DMS114 treated with DMSO at 0.1 percent for 48 hours (cell line): ENCODE measurements around the gene TRIO.
"Not testable (repeated sequence)": the region's sequence is repeated elsewhere in the genome, so short reads cannot be mapped to it uniquely, and the experiment has no call there.

Experiments
- DNase-seq: peaks from one replicate; lab custom pipeline; 2025; ENCODE audit not compliant: unreplicated experiment; lab: John Stamatoyannopoulos, UW

Gene TRIO

DNA sequence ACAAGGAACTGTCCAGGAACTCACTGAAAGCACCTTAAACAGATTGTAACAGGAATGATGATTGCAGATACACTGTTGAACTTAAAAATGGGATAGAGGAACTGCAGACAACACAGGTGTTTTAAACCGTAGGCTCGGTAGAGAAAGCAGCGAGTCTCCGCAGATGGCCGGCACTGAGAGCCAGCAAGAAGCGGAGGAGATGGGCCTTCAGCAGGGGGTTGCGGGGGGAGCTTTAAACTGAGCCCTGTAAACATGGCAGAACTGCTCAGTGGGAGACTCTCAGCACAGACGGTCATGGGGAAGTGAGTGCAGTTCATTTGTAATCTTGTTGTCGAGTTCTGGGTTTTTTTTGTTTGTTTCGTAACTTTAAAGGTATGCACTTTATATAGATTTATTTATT lies 283.4 kb downstream of the TRIO start:
- no peak for DNase-seq

DNA sequence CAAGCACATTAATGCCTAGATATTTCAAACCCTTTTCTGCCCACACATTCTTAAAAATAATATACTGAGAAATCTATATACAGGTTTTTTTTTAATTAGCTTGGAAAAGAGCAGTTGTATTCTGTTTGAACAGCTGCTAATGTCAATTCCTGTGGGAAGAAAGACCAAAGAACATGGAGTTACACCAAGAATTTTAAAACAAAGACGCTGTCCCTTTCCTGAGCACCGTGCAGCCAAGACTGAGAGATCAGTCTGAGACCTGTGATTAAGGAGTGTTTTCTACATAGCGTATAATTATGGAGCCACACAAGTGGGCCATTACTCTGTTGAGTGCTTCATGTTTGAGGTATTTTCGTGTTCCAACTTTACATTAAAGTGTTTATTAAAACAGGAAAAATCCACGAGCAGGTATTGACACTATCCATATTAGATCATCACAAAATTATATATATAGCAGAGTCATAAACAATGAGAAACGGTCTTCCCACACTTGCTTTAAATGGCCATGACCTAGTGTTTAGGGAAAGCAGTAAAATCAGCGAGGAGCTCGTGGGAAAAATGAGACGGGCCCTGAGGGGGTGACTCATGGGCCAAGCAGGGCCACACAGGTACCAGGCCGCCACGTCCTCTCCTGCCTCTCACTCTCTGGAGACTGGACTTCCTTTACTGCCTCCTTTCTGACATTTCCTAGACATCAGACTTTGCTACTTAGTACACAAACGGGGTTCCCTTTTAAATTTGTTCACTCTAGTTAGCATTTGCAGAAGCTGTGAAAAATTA lies 285.4 kb downstream of the TRIO start:
- no peak for DNase-seq

DNA sequence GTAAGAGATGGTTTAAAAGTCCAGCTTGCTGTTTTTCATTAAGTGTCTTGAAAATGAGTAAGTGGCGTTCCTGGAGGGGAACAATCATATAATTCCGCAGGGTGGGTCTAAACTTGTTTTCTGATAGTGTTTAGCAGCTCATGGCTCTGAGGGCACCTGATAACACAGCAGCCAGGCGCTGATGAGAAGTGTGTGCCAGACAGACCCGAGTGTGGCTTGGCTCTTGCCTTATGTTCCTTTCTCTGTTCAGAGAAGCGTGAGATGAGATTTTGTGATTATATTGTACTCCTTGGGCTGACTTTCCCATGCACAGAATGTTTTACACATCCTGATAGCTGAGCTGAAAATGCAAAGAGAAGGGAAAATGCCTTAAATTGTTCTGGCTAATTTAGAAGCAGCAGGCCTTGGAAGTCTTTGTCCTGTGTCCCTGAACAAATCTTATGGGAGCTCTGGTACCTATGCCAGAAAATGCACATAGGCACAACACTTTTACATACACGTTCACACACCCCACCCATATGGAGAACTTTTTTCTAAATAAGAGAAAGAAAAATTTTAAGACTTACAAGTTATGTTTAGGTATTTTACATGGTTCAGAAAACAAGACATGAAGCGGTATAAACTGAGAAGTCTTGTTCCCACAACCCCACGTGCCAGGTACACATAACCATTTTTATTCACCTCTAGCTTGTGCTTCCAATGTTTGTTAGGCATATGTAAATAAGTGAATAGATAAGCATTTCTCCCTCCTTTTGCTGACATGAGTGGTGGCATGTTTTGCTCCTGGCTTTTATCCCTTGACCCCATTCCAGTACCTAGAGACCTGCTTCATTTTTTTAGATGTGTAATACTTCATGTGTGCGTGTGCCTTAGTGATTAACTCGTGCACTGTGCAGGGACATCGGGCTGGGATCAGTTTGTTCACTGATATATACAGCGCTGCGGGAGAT lies 286.2 kb downstream of the TRIO start:
- no peak for DNase-seq

DNA sequence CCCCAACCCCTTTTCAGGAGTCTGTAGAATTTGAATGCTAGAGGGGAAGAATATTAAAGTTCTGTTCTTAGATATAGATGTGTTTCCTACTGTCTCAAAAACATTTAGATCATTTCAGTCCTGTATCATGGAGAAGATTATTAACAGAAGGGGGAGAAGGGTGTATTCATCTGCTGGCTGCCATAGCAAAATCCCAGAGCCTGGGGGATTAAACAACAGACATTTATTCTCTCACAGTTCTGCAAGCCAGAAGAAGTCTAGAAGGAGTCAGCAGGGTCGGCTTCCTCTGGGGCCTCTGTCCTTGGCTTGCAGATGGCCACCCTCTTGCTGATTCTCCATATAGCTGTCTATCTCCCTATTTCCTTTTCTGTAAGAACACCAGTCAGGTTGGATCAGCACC lies 288.4 kb downstream of the TRIO start:
- no peak for DNase-seq

DNA sequence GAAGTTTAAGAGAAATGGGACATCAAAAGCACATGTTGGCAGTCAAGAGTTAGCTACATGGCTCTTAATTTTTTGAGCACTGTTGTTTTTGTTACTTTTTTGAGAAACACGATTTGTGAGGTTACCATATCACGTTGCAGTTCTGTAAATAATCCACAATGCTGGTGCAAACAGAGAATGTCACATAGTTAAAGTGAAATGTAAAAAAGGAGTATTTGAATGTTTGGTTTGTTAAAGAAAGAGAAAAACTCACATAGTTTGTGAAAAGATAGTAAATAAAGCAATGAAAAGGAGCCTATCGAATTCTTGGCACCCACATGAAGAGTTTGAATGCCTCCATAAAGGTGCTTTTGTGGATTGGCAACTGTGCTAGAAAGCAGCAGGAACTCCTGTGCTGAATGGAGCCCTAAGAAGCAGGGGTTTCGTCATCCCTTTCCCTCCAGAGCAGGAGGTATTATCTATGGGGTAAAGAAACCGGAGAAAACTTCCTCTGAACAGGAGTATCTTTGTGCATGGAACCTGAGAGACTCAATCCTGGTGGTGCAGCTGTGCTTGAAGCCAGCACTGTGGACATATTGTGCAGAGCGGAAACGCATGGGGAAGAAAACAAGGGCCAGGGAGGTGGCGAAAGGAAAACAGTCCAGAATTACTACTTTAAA lies 289.9 kb downstream of the TRIO start:
- no peak for DNase-seq

DNA sequence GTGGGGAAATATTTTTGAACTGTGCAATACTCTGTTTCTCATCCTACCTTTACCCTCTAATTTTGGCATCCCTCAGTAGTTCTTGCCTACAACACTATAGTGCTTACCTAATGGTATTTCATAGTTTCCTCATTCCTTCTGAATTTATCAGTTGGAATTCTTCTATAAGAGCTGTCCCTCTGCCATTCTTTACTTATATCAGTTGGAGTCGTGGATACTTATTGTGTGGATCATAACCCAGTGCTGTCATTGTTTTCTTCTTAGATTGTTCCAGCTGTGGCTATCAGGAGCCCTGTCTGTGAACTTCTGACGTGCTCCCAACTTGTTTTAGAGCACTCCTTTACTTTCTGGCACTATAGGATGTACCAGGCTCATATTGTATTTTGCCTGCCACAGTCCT lies 292.3 kb downstream of the TRIO start:
- no peak for DNase-seq

DNA sequence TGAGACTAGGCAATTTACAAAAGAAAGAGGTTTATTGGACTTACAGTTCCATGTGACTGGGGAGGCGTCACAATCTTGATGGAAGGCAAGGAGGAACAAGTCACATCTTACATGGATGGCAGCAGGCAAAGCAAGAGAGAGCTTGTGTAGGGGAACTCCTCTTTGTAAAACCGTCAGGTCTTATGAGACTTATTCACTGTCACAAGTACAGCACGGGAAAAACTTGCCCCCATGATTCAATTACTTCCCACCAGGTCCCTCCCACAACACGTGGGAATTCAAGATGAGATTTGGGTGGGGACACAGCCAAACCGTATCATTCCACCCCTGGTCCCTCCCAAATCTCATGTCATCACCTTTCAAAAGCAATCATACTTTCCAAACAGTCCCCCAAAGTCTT lies 293.0 kb downstream of the TRIO start:
- not testable (repeated sequence) for DNase-seq

DNA sequence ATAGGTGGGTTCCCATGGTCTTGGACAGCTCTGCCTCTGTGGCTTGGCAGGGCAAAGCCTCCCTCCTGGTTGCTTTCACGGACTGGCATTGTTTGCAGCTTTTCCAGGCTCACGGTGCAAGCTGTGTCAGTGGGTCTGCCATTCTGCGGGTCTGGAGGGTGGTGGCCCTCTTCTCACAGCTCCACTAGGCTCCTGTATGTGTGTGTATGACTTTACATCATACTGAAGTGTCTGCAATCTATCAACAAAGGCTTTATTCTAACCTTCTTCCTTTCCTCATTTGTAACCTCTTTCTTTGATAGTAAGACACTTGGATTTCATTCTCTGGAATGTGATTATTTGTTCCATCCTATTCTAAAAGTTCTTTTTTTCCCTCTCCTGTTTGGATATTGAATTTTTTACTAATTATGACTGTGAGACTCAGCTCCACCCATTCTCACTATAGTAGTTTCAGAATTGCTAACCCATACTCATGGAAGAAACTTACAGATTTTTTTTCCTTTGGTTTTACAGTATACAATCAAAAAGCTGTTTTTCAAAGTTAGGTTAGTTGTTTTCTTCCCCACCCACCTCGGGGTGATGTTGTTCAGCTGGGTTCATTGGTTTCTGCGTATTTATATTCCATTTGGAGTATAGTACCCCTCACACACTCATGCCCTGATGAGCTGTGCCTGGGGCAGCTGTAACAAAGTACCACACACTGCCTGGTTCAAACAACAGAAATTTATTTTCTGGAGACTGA lies 293.8 kb downstream of the TRIO start:
- DNase-seq, result no peak

DNA sequence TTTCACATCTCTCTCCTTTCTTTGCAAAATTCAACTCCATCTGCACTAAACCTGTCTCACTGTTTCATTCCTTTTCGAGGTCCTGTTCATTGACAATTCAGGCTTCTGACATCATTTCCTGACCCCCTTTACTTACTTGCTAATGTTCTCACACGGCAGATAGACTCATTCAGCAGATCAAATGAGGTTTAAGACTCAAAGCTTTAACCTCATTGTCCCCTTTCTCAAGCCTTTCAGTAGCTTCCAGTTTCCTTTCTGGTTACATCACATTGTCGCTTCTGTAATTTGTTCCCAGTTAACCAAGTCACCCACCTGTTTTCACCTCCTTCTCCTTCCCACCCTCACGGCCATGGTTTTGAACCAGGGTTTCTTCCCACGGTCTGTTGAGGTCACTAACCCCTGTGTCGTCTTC lies 295.1 kb downstream of the TRIO start:
- no peak for DNase-seq

DNA sequence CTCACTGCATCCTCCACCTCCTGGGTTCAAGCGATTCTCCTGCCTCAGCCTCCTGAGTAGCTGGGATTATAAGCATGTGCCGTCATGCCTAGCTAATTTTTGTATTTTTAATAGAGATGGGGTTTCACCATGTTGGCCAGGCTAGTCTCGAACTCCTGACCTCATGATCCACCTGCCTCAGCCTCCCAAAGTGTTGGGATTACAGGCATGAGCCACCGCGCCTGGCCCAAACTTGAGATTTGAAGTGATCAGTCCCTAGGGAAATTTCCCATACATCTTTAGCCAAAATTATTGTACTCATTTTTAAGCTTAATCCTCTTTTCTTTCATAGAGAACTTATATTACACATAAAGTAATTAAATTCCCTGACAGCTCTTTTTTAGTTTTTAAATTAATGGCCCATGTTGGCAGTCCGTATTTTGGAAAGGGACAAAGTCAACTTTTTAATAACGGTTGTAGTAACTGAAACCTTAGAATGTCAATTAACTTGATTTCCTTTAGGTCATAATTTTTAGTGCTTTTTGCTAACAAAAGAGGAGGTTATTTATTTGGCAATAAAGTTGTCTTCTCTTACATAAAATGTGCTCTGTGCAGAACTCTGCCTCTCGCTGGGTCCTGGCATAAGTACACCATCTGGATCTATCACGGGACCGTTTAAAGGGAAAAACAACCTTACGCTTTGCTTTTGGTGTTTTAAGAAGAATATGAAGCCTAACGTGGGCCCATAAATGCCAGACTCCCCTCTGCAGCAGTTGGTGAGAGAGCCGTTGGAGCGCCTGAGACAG lies 296.1 kb downstream of the TRIO start:
- DNase-seq, result no peak

DNA sequence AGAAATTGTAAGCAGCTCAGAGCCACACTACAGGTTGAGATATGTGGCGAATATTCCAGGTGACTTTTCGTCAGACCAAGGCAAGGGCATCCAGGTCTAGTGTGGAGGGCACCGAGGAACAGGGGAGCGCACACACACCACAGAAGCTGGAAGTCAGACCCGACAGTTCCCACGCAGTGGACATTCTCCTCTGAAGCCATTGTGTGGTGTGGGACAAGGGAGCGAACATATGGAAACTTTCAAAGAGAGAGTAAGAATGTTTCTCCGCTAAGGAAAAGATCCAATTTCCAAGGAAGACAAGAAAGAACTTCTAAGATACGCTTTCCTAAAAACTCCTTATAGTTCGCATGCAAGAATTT lies 297.1 kb downstream of the TRIO start:
- no peak for DNase-seq

DNA sequence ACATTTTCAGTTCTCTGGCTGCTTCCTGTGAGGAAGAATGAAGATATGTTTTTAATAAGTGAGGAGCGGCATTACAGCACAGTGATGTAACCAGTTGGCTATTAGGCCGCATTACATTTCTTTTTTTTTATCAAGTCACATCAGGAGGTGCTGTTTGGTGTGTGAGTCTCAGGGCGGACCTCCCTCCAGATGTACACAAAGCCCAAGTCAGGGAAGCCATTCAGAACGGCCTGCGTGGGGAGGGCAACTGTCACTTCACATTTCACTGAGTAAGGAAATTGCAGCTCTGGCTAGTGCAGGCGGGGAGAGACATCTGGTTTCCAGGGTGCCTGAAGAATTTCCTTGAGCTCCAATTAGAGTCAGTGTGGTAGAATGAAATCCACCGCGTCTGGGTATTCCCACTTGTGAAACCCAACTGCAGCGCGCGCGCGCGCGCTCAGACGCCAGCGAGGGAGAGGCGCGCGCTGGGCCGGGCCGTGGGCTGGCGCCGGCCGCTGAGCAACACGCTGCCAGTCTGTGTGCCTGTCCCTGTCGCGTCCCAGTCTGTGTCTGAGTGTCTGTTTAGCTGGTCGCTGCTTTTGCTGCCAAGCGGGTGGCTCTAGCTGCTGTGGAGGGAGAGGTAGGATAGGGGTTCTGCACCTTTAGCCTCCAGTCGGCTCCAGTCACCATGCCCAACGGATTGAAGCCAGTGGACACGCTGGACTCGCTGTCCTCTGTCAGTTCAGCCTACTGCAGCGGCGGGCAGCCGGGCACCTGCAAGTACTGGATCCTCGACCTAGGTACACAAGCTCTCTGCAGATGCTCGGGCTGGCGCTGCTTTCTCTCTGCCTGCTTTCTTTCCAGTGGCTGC lies 297.7 kb downstream of the TRIO start:
- DNase-seq, result no peak

DNA sequence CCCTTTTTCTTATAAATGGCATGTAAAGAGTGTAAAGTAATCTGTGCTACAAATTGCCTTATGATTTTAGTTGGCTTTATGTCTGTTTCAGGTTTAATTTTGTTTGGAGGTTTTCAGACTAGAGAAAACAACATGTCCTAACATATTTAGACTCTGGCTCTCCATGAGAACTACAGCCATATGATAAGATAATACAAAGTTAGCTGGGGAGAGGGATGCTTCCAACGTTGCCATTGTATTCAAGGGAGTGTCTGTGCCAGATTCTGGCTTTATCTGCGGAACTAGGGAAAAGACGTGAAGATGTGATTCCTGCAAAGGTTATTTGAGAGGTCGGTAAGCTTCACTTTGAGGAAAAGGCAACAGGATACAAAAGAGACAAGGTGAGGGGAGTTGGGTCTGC lies 298.5 kb downstream of the TRIO start:
- DNase-seq, result no peak

DNA sequence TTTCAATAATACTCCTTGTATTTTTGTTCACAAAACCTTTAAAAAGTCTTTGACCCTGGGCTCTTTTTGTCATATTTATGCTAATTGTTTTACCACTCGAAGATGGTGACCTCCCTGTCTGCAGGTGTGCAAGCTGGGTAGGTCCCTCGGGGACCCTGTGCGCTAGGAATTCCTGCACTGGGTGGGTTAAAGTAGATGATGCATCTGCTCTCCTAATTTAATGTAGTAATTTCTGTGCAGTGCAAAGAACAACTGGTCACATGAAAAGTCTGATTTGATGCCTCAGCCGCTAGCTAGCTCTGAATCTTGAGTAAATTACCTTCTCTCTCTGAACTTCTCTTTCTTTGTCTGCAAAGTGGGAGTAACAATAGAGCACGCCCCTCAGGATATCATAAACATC lies 299.4 kb downstream of the TRIO start:
- DNase-seq, result no peak

DNA sequence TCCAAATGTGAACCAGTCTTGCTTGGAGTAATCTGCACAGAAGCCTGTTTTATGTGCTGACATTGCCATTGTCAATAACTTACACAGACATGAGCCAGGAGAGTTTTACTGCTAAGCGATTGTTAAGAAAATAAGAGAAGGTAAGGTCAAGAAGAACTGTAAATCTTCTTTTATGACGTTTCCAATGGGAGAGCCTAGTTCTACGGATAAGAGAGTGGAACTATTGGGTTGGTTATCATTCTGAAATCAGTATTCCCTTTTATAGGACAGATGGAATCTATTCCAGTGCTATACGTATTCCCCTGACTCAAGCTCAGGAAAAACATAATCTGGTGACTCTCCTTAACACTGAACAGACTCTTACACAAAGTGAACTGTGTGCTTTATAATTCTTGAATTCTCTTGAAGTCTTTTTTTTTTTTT lies 300.5 kb downstream of the TRIO start:
- DNase-seq, result no peak

DNA sequence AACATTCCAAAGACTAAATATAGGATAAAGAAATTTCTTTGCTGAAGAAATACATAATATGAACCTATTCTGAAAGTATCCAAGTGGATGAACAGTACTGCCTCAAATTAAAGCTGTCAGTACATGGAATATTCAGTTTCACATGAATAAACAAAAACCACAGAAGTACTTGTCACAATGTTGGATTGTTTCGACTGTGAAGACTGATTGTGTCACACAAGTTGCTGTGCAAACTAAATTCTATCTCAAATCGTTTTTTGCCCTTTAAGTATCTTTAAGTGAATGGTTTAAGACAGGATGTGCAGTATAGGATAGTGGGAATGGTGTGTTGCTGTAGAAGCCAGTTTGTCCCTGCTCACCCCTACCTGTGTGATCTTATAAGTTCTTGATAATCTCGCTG lies 301.0 kb downstream of the TRIO start:
- no peak for DNase-seq

DNA sequence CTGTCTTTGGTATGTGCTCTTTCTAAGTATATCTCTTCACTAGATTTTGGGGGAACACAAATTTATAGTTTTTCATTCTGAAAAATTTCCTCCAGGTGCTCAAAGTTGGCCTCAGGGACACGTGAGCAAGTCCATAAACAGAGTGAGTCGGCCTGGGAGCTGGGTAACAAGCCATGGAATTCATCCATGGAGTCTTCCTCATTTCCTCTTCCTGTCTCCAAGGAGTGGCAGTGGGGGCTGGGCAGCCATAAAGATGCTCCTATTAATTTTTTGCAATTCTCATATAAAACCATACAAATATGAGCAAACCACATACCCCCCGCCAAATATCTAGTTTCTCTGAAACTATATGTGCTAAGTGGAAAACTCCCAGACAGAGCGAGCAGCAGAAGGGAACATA lies 301.9 kb downstream of the TRIO start:
- no peak for DNase-seq

DNA sequence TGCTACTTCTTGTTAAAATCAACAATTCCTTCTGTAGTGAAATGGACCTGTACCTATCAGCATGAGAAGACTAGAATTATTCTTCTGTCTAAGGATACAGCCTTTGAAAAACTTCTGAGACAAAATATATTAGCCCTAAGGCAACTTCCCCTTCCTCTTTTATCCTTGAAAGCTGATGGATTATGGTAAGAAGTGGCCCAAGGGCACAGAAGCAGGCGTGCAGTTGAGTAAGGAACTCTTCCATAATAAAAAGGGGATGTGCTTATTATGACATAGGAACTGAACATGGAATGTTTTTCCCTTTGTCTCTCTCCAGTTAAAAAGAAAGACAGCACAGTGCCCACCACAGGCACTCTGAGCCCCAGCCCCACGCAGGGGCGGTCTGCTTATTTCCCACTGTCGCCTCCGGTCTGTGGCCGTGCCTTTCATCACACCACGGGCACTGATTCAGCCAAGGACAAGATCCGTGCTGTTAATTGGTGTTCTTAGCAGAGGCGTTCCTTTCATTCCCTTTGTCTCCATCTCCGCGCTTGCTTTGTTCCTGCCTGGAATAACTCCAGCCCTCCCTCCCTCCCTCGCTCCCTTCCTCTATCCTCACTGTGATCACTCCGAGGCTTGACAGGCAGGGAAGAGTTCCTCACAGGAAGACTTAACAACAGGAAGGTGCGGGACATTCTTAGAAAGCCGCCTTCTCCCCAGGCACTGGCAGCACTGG lies 302.6 kb downstream of the TRIO start:
- DNase-seq, result no peak
